ENCODE results near the gene TMPRSS3.

The TMPRSS3 gene

GRCh38 chr21:42386034-42386591 is 9.7 kb downstream of the TMPRSS3 start:
- no peak for DNase-seq

- no peak for DNase-seq
These were observed 10.2 kb downstream of the TMPRSS3 start for GRCh38 chr21:42385619-42386018.

- no peak for DNase-seq
These were observed 10.9 kb downstream of the TMPRSS3 start for GRCh38 chr21:42384989-42385388.

DNA sequence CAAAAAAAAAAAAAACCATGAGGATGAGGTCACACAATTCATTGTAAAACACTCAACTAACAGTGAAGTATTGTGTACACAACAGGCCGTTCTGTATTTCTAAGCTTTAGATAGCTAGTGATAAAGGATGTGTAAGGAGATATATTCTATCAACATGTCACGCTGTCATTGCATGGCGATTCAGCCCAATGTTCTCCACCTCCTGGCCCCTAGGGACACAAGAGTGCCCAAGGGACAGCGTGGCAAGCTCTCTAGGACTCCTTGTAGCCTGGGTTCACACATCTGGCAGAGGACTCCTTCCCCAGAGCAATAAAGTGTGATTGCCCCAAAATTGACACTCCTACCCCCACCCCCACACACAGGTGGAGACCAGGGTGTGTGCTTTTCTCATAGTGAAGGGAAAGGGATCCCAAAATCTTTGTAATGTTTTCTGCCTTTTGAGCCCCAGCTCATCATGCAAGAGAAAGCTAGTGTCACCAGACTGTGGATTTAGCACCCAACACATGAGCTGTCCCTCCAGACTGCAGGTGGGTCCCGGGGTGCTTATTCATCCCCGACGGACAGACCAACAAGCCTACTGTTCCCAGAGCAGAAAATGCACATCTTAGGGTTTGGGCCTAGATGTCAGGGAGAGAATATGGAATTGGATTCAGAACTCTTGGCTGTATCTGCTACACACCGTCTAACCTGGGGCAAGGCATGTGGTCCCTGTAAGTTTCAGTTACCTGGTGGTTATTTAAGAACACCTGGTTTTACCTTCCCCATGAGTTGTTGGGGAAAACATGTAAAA is 11.5 kb downstream of the TMPRSS3 start:
- no peak for DNase-seq

GRCh38 chr21:42383331-42383730 is 12.5 kb downstream of the TMPRSS3 start:
- DNase-seq: no peak

DNA sequence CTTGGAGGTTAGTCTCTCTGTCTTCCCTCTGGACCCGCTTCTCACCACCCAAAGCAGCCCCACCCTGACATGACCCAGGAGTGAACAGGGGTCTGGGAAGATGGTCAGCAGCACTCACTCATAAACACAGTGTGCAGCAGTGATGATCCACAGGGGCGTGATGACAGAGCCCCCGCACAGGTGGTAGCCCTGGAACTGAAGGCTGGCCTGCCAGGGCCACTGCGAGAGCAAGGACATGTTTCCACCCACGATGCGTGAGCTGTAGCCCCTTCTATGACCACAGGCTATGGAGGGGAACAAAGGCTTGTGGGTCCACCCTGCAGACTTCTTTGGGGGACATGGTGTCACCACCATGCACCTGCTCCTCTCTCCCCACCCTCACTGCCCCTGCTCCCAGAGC is 12.9 kb downstream of the TMPRSS3 start:
- DNase-seq: no peak

DNA sequence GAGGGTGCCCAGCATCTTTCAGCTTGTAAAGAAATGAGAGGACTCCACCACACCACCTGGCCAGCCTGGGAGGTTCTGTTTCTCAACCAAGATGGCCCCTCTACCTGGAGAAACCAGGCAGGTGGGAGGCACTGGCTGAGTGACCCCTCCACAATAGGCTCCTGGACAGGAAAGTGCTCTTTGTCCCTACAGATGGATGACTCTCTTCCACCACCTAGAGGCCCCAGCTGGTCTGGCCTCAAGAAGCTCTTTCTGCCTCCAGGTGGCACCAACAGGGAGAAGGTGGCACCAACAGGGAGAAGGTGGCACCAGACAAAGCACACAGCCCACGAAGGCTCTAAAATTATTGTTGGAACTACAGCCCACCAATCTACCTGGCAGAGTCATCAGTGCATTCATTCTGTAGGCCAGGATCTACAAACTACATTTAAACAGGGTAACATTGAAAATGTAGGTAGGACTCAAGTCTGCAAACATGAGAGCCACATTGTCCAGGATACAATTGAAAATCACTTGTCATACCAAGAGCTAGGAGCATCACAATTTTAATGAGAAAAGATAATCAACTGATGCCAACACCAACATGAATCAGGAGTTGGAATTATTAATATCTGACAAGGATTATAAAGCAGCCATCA is 14.4 kb downstream of the TMPRSS3 start:
- no peak for DNase-seq

- no peak for DNase-seq
These were observed 16.2 kb downstream of the TMPRSS3 start for GRCh38 chr21:42379426-42380215.

DNA sequence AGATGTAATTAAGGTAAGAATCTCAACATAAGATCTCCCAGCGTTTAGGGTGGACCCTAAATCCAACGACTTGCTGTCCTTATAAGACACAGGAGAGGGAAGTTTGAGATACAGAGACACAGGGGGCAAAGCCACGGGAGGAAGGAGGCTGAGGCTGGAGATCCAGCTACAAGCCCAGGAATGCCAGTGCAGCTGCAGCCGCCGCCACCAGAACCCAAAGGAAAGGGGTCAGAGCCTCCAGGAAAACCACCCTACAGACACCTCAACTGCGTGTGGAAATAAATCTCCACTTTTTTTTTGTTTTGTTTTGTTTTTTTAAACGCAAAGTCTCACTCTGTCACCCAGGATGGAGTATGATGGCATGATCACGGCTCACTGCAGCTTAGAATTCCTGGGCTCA is 17.4 kb downstream of the TMPRSS3 start:
- DNase-seq: no peak

DNA sequence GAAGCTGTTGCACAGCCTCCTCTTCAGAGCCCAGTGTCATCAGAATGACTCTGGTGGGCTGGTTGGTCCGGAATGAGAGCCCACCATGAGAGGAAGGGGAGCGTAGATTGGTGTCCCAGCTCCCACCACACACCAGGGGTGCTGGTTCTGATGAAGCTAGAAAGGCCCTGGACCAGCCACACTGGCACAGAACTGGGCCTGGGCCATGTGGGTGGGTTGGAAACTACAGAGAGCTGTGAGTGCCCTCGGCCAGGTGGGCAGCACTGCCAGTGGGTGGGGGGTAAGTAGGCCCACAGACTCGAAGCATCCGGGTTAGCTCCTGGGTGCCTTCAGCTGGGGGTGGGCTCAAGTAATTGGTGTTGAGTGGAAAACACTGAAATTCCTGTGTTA is 17.9 kb downstream of the TMPRSS3 start:
- no peak for DNase-seq

DNA sequence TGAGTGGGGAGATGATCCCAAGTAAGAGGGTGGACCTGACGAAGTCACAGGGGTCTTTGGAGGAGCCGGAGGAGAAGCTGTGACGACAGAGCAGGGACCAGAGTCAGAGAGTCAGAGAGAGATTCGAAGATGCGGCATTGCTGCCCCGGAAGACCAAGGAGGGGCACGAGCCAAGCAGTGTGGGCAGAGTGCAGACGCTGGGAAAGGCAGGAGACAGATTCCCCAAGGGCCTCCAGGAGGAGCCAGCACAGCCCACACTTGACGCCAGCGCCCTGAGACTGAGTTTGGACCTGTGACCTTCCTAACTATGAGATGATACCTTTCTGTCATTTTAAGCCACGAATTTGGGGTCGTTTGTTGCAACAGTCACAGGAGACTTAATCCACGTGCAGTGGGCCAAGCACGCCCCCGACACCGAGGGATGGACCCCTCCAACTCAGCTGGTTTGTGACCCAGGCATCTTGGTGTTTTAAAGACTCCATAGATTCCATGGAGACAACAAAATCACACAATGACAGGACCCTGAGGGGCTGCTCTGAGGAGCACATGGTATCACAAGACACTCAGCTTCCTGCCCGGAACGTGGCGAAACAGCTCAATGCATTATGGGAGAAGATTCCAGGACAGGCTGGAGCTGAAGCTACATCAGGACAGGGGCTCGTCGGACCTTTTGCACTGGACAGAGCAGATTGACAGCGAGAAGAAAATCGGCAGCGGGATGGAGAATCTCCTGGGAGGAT is 18.5 kb downstream of the TMPRSS3 start:
- no peak for DNase-seq

GRCh38 chr21:42376338-42376982 is 19.4 kb downstream of the TMPRSS3 start:
- DNase-seq: no peak

DNA sequence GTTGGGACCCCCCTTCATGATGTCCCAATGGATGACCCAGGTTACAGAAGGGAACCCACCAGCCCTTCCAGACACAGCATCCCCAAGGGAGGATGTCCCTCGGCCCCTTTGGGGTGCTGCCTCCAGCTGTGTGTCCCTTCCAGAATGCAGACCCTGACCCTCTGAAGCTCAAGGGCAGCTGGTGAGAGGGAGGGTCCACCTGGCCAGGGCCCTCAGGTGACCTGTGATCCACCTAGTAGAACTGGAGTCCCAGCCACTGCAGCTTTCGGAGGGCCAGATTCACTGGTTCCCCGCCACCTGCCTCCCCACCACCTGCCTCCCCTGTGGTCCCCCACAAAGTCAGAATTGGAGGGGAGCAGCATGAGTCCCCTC is 19.9 kb downstream of the TMPRSS3 start:
- DNase-seq: no peak

GRCh38 chr21:42375506-42375905 is 20.3 kb downstream of the TMPRSS3 start:
- no peak for DNase-seq

DNA sequence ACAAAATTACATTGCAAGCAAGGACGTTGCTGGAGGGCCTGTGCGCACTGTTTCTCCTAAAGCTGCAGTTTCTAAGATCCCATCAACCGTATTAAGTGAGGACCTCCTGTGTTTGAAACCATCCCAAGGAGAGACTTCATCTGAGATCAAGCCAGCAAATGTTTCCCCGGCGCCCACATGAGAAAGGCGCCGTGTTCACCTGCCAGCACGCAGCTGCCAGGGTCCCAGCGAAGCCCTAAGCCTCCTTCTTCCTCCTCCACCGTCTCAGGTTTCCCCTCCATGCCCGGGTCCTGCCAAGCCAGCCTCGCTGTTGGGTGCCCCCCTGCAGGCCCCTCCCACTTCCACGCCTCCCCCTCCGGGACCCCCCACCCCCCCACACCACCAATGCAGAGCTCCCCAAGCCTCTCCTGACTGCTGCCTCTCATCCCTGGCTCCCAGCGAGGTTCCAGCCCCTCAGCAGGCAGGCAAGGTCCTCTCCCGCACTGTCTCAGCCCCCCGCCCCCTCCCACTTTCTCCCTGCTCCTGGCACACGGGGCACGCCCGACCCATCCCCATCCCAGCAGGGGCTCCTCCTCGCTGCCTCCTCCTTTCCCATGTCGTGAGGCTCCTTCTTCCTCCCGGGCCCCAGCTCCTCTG is 20.9 kb downstream of the TMPRSS3 start:
- no peak for DNase-seq

- DNase-seq: no peak
These were observed 21.4 kb downstream of the TMPRSS3 start for GRCh38 chr21:42374457-42374856.

- no peak for DNase-seq
These were observed 21.9 kb downstream of the TMPRSS3 start for GRCh38 chr21:42373908-42374455.

- DNase-seq: no peak
These were observed 22.5 kb downstream of the TMPRSS3 start for GRCh38 chr21:42373196-42373907.

GRCh38 chr21:42370894-42371654 is 24.8 kb downstream of the TMPRSS3 start:
- DNase-seq: no peak

GRCh38 chr21:42369821-42370220 is 26.0 kb downstream of the TMPRSS3 start:
- no peak for DNase-seq
